ENCODE data around the gene MACIR.

DNA sequence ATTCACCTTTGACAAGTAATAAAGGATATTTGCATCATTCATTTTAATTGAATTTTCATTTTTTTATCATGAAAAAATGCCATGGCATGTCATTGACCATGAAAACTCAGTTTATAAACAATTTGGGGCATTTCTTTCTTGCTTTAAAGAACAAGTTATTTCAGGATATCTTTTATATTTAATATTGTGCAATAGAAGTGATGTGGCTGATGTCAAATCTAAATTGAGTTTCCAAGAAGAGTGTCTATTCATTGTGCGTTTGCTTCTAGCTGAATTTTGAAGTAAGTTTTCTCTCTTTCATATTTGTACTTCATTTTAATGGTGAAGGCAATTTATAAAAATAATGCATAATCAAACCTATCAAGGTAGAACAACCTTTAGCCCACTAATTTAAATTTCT is 30.5 kb downstream of the MACIR start:
- TF ChIP-seq EZH2 (IDR thresholded peaks at IDR 0.05; ENCODE audit: borderline replicate concordance, low read depth, low read length, poor library complexity, severe bottlenecking), result no peak
- TF ChIP-seq, protein P1, sequence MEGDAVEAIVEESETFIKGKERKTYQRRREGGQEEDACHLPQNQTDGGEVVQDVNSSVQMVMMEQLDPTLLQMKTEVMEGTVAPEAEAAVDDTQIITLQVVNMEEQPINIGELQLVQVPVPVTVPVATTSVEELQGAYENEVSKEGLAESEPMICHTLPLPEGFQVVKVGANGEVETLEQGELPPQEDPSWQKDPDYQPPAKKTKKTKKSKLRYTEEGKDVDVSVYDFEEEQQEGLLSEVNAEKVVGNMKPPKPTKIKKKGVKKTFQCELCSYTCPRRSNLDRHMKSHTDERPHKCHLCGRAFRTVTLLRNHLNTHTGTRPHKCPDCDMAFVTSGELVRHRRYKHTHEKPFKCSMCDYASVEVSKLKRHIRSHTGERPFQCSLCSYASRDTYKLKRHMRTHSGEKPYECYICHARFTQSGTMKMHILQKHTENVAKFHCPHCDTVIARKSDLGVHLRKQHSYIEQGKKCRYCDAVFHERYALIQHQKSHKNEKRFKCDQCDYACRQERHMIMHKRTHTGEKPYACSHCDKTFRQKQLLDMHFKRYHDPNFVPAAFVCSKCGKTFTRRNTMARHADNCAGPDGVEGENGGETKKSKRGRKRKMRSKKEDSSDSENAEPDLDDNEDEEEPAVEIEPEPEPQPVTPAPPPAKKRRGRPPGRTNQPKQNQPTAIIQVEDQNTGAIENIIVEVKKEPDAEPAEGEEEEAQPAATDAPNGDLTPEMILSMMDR (conservative IDR thresholded peaks at IDR 0.05; ENCODE audit: low read depth, low read length), result no peak

Measured in A673 (cell line).